Measurements from ENCODE around the gene PDE3B. TPM values are rescaled to one million over a fixed set of nuclear protein-coding genes. Genes with fewer than 3 reads are reported as not detected.
A peak's percentile ranks its signal among the peaks of the same experiment; 100 is the strongest.

The PDE3B gene
- total and polyA plus RNA-seq, 2 of the 8 experiments (the other 6 are each of a cell fraction or from before 2014, with no cell fraction given) = 2.7 to 10.9 TPM

DNA sequence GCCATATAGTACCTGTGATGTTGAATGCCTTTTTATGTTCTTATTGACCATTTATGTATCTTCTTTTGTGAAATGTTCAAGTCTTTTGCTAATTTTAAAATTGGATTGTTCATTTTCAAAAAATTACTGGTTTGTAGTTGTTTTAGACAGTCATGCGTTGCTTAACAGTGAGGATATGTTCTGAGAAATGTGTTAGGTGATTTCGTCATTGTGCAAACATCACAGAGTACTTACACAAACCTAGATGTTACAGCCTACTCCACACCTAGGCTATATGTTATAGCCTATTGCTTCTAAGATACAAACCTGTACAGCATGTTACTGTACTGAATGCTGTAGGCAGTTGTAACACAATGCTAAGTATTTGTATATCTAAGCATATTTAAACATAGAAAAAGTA, 32.5 kb downstream of the PDE3B start:
- Histone ChIP-seq H3K27me3 (replicated peaks in 1 of 4; ENCODE audit: control insufficient read depth in 3 of 4, extremely low read depth in 1 of 4, insufficient read depth in 3 of 4, low read length in 3 of 4) (no peaks in the 10 kb centered on the region), H4K8ac (ENCODE audit: extremely low read depth, insufficient read depth, low read length) (no peak overlapping the region), H2BK5ac (ENCODE audit: low read depth, low read length) (no peak overlapping the region), H3K4me1 (replicated peaks in 1 of 4; ENCODE audit: control insufficient read depth in 3 of 4, insufficient read depth in 4 of 4, low read length in 3 of 4) (no peaks in the 10 kb centered on the region), H3K14ac (ENCODE audit: insufficient read length) (no peak overlapping the region), H3K23me2 (ENCODE audit: low read depth, low read length) (no peaks in the 10 kb centered on the region), H3K23ac (ENCODE audit: insufficient read length) (no peak overlapping the region), H3K9me3 (ENCODE audit: insufficient read depth in 2 of 2, low read depth in 1 of 2, low read length in 1 of 2) (no peaks in the 10 kb centered on the region), H3K9ac (replicated peaks in 1 of 4; ENCODE audit: extremely low read depth in 1 of 4, low read depth in 3 of 4, low read length in 3 of 4) (no peak overlapping the region), H2BK12ac (ENCODE audit: low read depth, low read length) (no peak overlapping the region), H3K56ac (replicated peaks; ENCODE audit: insufficient read length, low read depth, low read length) (no peak overlapping the region), H2AFZ (ENCODE audit: low read length) (no peak overlapping the region), H3K4me3 (ENCODE audit: extremely low read depth in 1 of 4, insufficient read depth in 2 of 4, low read depth in 3 of 4, low read length in 4 of 4) (no peak overlapping the region), H2BK120ac (replicated peaks; ENCODE audit: low read depth, low read length) (no peak overlapping the region), H2BK20ac (ENCODE audit: low read length) (no peak overlapping the region), H3K36me3 (ENCODE audit: control insufficient read depth in 2 of 4, insufficient read depth in 4 of 4, low read length in 3 of 4) (no peaks in the 10 kb centered on the region), H2BK15ac (ENCODE audit: low read length) (no peak overlapping the region), H3K4me2 (ENCODE audit: insufficient read depth in 1 of 2, low read depth in 2 of 2, low read length in 2 of 2) (no peak overlapping the region), H3K79me1 (ENCODE audit: low read depth, low read length) (no peaks in the 10 kb centered on the region), H3K27ac (ENCODE audit: low read depth, low read length) (no peak overlapping the region), H4K91ac (replicated peaks; ENCODE audit: insufficient read length, low read length) (no peak overlapping the region), H3K4ac (replicated peaks; ENCODE audit: insufficient read length, low read depth, low read length) (no peak overlapping the region), H3K79me2 (ENCODE audit: control insufficient read depth in 1 of 2, insufficient read depth in 2 of 2, low read length in 2 of 2) (0 out of 4 replicates have a peak, but pooled peaks cover 0 to 2% of the 10 kb centered on the region in 2 experiments), H4K20me1 (replicated peaks in 1 of 2; ENCODE audit: control insufficient read depth in 1 of 2, insufficient read depth in 2 of 2, low read length in 2 of 2) (no peaks in the 10 kb centered on the region), H4K5ac (ENCODE audit: insufficient read length, low read depth, low read length) (no peak overlapping the region), H3K18ac (ENCODE audit: extremely low read depth, low read length) (no peak overlapping the region), H2AK5ac (ENCODE audit: low read depth, low read length) (no peak overlapping the region)
- CTCF ChIA-PET (ENCODE audit: partially characterized antibody) = no interaction called here
- WGBS, 2 experiments (ENCODE audit: extremely low coverage in 1 of 2, insufficient coverage in 1 of 2, insufficient read length in 1 of 2, insufficient replicate concordance in 2 of 2, low coverage in 1 of 2, low lambda C conversion rate in 2 of 2, missing lambda C conversion rate in 1 of 2) = 82% methylated on average over 2 of the region's 2 CpGs; no CpG with 5 or more reads in 1 of the 2 experiments
- POLR2A ChIA-PET (ENCODE audit: partially characterized antibody) = no interaction called here
- FAIRE-seq (peak; percentile 65), DNase-seq (ENCODE audit: low read depth in 1 of 2, low spot score in 2 of 2) (no peak)
- no peak for TF ChIP-seq YY1 (IDR thresholded peaks at IDR 0.05; ENCODE audit: low read depth, low read length)
- TF ChIP-seq PHF8 (conservative IDR thresholded peaks at IDR 0.05; ENCODE audit: low read depth, low read length) = no peak
- no peak for TF ChIP-seq GTF2F1 (IDR thresholded peaks at IDR 0.05; ENCODE audit: borderline replicate concordance, low read depth, low read length)
- TF ChIP-seq TAF1 (IDR thresholded peaks at IDR 0.05; ENCODE audit: low read depth, low read length) = no peak
- no peak for TF ChIP-seq POLR2AphosphoS5 (IDR thresholded peaks at IDR 0.05; ENCODE audit: low read depth, low read length)
- TF ChIP-seq GABPA (IDR thresholded peaks at IDR 0.05; ENCODE audit: borderline replicate concordance, insufficient read depth, low read length) = no peak
- no peak for TF ChIP-seq TAF7 (optimal IDR thresholded peaks at IDR 0.05; ENCODE audit: borderline replicate concordance, low read depth, low read length)
- no peak for TF ChIP-seq FOSL1 (IDR thresholded peaks at IDR 0.05; ENCODE audit: insufficient read depth, low read depth, low read length)
- no peak for TF ChIP-seq SP4 (IDR thresholded peaks at IDR 0.05; ENCODE audit: low read length)
- no peak for TF ChIP-seq SAP30 (IDR thresholded peaks at IDR 0.05; ENCODE audit: insufficient read depth, insufficient replicate concordance, low read length)
- TF ChIP-seq BCL11A (IDR thresholded peaks at IDR 0.05; ENCODE audit: low read depth in 2 of 2, low read length in 2 of 2) = no peak

All from H1 (cell line).